ENCODE data around the gene GMIP. TPM values are rescaled to one million over a fixed set of nuclear protein-coding genes. Genes with fewer than 3 reads are reported as not detected.

Gene GMIP
- total RNA-seq, 2 donors from 2014 or later = 16.5 to 18.7 TPM

DNA sequence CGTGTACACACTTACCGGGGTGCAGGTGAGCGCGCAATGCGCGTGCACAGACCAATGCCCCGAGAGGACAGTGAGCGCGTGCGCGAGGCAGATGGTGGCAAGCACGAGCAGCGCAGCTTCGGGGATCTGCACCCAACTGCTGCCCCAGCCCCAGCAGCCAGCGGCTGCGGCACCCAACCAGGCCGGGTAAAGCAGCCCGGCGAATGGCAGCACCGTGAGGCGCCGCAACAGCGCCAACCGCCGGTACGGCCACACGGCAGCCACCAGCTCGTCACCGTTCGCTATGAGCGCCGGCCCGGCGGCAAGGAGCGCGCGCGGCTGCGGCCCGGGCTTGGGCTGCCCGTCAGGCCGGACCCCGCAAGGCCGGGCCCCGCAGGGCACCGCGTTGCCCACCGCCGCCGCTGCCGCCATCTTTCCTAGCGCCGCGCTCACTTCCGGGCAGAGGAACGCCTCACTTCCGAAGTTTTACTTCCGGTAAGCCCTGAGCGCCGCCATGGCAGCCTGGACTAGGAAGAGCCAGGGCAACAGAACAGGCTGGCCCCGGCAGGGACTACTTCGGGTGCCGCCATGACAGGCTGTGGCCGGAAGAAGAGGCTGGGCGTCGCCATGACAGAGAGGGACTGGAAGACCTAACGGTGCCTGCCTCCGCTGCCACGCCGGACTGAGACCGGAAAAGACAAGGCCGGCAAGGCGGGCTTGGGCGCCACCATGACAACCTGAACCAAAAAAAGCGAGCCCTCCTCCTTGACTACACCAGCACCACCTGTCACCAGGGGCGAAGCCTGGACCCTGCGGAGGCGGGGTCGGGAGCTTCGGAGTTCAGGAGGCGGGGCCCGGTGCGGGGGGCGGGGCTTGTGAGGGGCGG, 20.0 kb upstream of the GMIP start, which contains the start of gene ATP13A1:
TSS of gene ATP13A1 (minus strand) at position 421 of the 865 bp plus-strand sequence. CDS start at position 411, 10 bp downstream.
- H3K36me3 Mint-ChIP-seq (ENCODE audit: low read depth) = peaks cover 20% of the 10 kb centered on the region
- H3K4me1 Mint-ChIP-seq = peaks cover 24% of the 10 kb centered on the region
- peak within 1 kb of the TSS; percentile 95 for H3K27ac Mint-ChIP-seq
- Histone ChIP-seq H3K27ac (ENCODE audit: low read depth, low read length) (peak within 1 kb of the TSS; percentile 90), H3K9ac (ENCODE audit: extremely low read depth, low read length, poor library complexity, severe bottlenecking) (peak within 1 kb of the TSS; percentile 82), H3K4me3 (ENCODE audit: low read length) (peak within 1 kb of the TSS; percentile 78), H3K27me3 (ENCODE audit: control insufficient read depth, insufficient read depth, low read length, poor library complexity, severe bottlenecking) (no peaks in the 10 kb centered on the region), H3K9me3 (ENCODE audit: control insufficient read depth, low read length) (no peaks in the 10 kb centered on the region), H3K4me1 (ENCODE audit: control insufficient read depth, insufficient read depth, low read length) (no peaks in the 10 kb centered on the region), H3K36me3 (ENCODE audit: control insufficient read depth, insufficient read depth, low read length) (peaks cover 16% of the 10 kb centered on the region)
- DNase-seq = peak; percentile 98
- 0% methylated on average over 24 to 85 of the region's 85 CpGs for WGBS, 2 experiments (ENCODE audit: insufficient coverage in 1 of 2, insufficient read length in 1 of 2)
- H3K4me3 Mint-ChIP-seq = peak within 1 kb of the TSS; percentile 87
- H3K9me3 Mint-ChIP-seq = peaks cover 2% of the 10 kb centered on the region
- H3K27me3 Mint-ChIP-seq (ENCODE audit: insufficient read depth) = no peaks in the 10 kb centered on the region
- TF ChIP-seq, protein P1, sequence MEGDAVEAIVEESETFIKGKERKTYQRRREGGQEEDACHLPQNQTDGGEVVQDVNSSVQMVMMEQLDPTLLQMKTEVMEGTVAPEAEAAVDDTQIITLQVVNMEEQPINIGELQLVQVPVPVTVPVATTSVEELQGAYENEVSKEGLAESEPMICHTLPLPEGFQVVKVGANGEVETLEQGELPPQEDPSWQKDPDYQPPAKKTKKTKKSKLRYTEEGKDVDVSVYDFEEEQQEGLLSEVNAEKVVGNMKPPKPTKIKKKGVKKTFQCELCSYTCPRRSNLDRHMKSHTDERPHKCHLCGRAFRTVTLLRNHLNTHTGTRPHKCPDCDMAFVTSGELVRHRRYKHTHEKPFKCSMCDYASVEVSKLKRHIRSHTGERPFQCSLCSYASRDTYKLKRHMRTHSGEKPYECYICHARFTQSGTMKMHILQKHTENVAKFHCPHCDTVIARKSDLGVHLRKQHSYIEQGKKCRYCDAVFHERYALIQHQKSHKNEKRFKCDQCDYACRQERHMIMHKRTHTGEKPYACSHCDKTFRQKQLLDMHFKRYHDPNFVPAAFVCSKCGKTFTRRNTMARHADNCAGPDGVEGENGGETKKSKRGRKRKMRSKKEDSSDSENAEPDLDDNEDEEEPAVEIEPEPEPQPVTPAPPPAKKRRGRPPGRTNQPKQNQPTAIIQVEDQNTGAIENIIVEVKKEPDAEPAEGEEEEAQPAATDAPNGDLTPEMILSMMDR (conservative IDR thresholded peaks at IDR 0.05) = peak; percentile 50

DNA sequence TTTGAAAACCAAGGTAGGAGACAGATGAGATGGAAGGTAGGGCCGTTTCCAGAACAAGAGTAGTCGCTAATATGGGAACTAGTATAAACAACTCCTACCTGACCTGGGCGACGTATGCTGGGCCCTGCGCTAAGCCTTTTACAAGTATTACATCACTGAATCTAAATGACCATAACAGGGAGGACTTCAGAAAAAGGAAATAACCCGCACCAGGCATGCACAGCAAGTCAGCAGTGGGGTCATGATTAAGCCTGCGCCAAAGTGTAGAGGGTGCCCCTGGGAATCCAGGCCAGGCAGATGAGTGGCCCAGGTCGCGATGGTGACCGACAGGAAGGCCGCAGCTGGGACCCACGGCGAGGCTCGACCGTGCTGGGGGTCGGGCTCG, 19.4 kb upstream of the GMIP start:
- Histone ChIP-seq H3K27ac (ENCODE audit: low read depth, low read length) (peak overlapping the region; percentile 49), H3K36me3 (ENCODE audit: control insufficient read depth, insufficient read depth, low read length) (peaks cover 22% of the 10 kb centered on the region), H3K9me3 (ENCODE audit: control insufficient read depth, low read length) (no peaks in the 10 kb centered on the region), H3K9ac (ENCODE audit: extremely low read depth, low read length, poor library complexity, severe bottlenecking) (peak overlapping the region; percentile 82), H3K4me1 (ENCODE audit: control insufficient read depth, insufficient read depth, low read length) (no peaks in the 10 kb centered on the region), H3K27me3 (ENCODE audit: control insufficient read depth, insufficient read depth, low read length, poor library complexity, severe bottlenecking) (no peaks in the 10 kb centered on the region), H3K4me3 (ENCODE audit: low read length) (peak overlapping the region; percentile 78)
- Mint-ChIP-seq H3K27me3 (ENCODE audit: insufficient read depth) (no peaks in the 10 kb centered on the region), H3K4me1 (peaks cover 18% of the 10 kb centered on the region), H3K27ac (peak overlapping the region; percentile 84), H3K4me3 (peak overlapping the region; percentile 87), H3K36me3 (ENCODE audit: low read depth) (peaks cover 25% of the 10 kb centered on the region), H3K9me3 (peaks cover 2% of the 10 kb centered on the region)
- TF ChIP-seq, protein P1 (conservative IDR thresholded peaks at IDR 0.05) = no peak
- 14 to 16% methylated on average over 15 to 17 of the region's 17 CpGs for WGBS, 2 experiments (ENCODE audit: insufficient coverage in 1 of 2, insufficient read length in 1 of 2)
- no peak for DNase-seq

DNA sequence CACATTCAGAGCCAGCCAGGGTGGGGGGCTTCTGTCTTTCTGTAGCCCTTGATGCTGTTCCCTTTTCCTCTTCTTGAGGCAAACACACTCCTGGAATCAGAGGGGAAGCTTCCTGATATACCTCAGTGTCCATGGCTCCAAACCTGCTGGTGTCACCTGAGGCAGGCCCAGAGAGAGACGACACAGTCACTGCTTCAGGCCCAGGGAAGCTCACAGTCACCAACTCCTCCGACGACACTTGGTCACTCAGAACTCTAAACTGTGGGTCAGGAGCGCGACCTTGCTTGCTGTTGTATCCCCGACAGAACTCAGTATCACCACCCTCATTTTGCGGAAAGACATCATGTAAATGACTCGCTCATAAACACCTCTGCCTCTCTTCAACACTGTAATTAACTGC, 18.9 kb upstream of the GMIP start:
- Histone ChIP-seq H3K4me1 (ENCODE audit: control insufficient read depth, insufficient read depth, low read length) (no peaks in the 10 kb centered on the region), H3K9me3 (ENCODE audit: control insufficient read depth, low read length) (no peaks in the 10 kb centered on the region), H3K27ac (ENCODE audit: low read depth, low read length) (no peak overlapping the region), H3K9ac (ENCODE audit: extremely low read depth, low read length, poor library complexity, severe bottlenecking) (no peak overlapping the region), H3K4me3 (ENCODE audit: low read length) (peak overlapping the region; percentile 78), H3K36me3 (ENCODE audit: control insufficient read depth, insufficient read depth, low read length) (peaks cover 26% of the 10 kb centered on the region), H3K27me3 (ENCODE audit: control insufficient read depth, insufficient read depth, low read length, poor library complexity, severe bottlenecking) (no peaks in the 10 kb centered on the region)
- Mint-ChIP-seq H3K27ac (peak overlapping the region; percentile 84), H3K27me3 (ENCODE audit: insufficient read depth) (no peaks in the 10 kb centered on the region), H3K36me3 (ENCODE audit: low read depth) (peaks cover 29% of the 10 kb centered on the region), H3K4me3 (peak overlapping the region; percentile 87), H3K4me1 (peaks cover 18% of the 10 kb centered on the region), H3K9me3 (peaks cover 2% of the 10 kb centered on the region)
- no peak for DNase-seq
- WGBS, 2 experiments (ENCODE audit: insufficient coverage in 1 of 2, insufficient read length in 1 of 2) = 81 to 93% methylated on average over 8 of the region's 8 CpGs
- TF ChIP-seq, protein P1 (conservative IDR thresholded peaks at IDR 0.05) = no peak
